ENCODE data around the gene PNPLA1.

DNA sequence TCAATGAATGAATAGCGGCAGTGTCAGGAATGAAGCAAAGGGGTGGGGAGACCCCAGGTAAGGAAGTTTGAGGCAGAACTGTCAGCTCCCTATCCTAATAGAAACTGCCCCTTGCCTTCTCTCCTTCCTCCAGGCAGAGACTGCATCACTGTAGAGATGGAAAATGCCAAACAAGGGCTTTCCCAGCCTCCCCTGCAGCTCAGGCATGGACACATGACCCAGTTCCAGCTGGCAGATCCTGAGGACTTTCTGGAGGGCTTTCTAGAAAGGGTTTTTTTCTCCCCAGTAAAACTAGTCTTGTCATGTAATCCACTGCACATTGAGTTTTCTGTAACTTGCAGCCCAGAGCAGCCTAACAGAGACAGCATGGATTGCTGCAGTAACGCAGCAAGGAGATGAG is 17.9 kb upstream of the PNPLA1 start:
- TF ChIP-seq SMAD3 (CRISPR knock-in tag; IDR thresholded peaks at IDR 0.05; ENCODE audit: borderline replicate concordance) (no peak), TEAD4 (CRISPR knock-in tag; IDR thresholded peaks at IDR 0.05) (no peak), SOX15 (CRISPR knock-in tag; IDR thresholded peaks at IDR 0.05) (no peak), NR1H2 (CRISPR knock-in tag; IDR thresholded peaks at IDR 0.05) (no peak), TCF7 (CRISPR knock-in tag; IDR thresholded peaks at IDR 0.05; ENCODE audit: low read depth) (no peak), KAT7 (CRISPR knock-in tag; IDR thresholded peaks at IDR 0.05; ENCODE audit: borderline replicate concordance) (no peak)
- TF ChIP-seq, protein P1, sequence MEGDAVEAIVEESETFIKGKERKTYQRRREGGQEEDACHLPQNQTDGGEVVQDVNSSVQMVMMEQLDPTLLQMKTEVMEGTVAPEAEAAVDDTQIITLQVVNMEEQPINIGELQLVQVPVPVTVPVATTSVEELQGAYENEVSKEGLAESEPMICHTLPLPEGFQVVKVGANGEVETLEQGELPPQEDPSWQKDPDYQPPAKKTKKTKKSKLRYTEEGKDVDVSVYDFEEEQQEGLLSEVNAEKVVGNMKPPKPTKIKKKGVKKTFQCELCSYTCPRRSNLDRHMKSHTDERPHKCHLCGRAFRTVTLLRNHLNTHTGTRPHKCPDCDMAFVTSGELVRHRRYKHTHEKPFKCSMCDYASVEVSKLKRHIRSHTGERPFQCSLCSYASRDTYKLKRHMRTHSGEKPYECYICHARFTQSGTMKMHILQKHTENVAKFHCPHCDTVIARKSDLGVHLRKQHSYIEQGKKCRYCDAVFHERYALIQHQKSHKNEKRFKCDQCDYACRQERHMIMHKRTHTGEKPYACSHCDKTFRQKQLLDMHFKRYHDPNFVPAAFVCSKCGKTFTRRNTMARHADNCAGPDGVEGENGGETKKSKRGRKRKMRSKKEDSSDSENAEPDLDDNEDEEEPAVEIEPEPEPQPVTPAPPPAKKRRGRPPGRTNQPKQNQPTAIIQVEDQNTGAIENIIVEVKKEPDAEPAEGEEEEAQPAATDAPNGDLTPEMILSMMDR (IDR thresholded peaks at IDR 0.05) = no peak
- TF ChIP-seq, protein P2, sequence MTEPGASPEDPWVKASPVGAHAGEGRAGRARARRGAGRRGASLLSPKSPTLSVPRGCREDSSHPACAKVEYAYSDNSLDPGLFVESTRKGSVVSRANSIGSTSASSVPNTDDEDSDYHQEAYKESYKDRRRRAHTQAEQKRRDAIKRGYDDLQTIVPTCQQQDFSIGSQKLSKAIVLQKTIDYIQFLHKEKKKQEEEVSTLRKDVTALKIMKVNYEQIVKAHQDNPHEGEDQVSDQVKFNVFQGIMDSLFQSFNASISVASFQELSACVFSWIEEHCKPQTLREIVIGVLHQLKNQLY (CRISPR knock-in tag; IDR thresholded peaks at IDR 0.05) = no peak
- TF ChIP-seq, protein P3, sequence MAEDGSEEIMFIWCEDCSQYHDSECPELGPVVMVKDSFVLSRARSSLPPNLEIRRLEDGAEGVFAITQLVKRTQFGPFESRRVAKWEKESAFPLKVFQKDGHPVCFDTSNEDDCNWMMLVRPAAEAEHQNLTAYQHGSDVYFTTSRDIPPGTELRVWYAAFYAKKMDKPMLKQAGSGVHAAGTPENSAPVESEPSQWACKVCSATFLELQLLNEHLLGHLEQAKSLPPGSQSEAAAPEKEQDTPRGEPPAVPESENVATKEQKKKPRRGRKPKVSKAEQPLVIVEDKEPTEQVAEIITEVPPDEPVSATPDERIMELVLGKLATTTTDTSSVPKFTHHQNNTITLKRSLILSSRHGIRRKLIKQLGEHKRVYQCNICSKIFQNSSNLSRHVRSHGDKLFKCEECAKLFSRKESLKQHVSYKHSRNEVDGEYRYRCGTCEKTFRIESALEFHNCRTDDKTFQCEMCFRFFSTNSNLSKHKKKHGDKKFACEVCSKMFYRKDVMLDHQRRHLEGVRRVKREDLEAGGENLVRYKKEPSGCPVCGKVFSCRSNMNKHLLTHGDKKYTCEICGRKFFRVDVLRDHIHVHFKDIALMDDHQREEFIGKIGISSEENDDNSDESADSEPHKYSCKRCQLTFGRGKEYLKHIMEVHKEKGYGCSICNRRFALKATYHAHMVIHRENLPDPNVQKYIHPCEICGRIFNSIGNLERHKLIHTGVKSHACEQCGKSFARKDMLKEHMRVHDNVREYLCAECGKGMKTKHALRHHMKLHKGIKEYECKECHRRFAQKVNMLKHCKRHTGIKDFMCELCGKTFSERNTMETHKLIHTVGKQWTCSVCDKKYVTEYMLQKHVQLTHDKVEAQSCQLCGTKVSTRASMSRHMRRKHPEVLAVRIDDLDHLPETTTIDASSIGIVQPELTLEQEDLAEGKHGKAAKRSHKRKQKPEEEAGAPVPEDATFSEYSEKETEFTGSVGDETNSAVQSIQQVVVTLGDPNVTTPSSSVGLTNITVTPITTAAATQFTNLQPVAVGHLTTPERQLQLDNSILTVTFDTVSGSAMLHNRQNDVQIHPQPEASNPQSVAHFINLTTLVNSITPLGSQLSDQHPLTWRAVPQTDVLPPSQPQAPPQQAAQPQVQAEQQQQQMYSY (CRISPR knock-in tag; IDR thresholded peaks at IDR 0.05) = no peak

All from WTC11 (cell line).